H1 (cell line): ENCODE results near the gene SRRM2. TPM values are rescaled to one million over a fixed set of nuclear protein-coding genes. Genes with fewer than 3 reads are reported as not detected.

ENCODE experiments used
- KDM4A ChIP-seq: IDR thresholded peaks from one replicate; pipeline ENCODE4 v1.7.1; 2012; ENCODE audit warnings: low read depth, mild to moderate bottlenecking, moderate library complexity, low read length, inconsistent platforms; ENCODE audit not compliant: severe bottlenecking
- NRF1 ChIP-seq: IDR thresholded peaks from 2 replicates; pipeline ENCODE4 v1.6.1; 2011; ENCODE audit warnings: mild to moderate bottlenecking, low read depth, low read length, improper control_type of control experiment
- PHF8 ChIP-seq: fragments of 200-600 bp; sonication (generic); conservative IDR thresholded peaks from 2 replicates; pipeline ENCODE4 v1.7.1; 2012; ENCODE audit warnings: low read depth, mild to moderate bottlenecking, inconsistent platforms, low read length, moderate library complexity
- POLR2A ChIP-seq, 2 experiments: IDR thresholded peaks; 1 replicate in 1 of 2; 2 replicates in 1 of 2; pipeline ENCODE4 v1.6.1; 2011; ENCODE audit warnings: low read depth in 2 of 2, low read length in 2 of 2, mild to moderate bottlenecking in 2 of 2; ENCODE audit errors: control extremely low read depth in 1 of 2
- POLR2AphosphoS5 ChIP-seq: IDR thresholded peaks from 2 replicates; pipeline ENCODE4 v1.6.1; 2011; ENCODE audit warnings: low read depth, low read length
- SAP30 ChIP-seq: fragments of 300-600 bp; sonication (generic); IDR thresholded peaks from 2 replicates; pipeline ENCODE4 v1.7.1; 2012; ENCODE audit warnings: low read length, moderate library complexity, mild to moderate bottlenecking, inconsistent platforms; ENCODE audit not compliant: insufficient read depth, insufficient replicate concordance
- SP4 ChIP-seq: IDR thresholded peaks from 2 replicates; pipeline ENCODE4 v1.6.1; 2012; ENCODE audit warnings: low read length, inconsistent platforms
- polyA plus RNA-seq, 7 experiments: library from polyadenylated mRNA; depleted of rRNA in 3 of 7; stranded (reverse) in 5 of 7; unstranded in 2 of 7; fragments of >200 nt in 5 of 7; fragments of 200-250 nt in 2 of 7; gene quantifications; 1 replicate in 5 of 7; 2 replicates in 1 of 7; 4 replicates in 1 of 7; pipeline versions ENCODE4 v1.2.1 to v1.2.3, GENCODE V29; 2011 to 2013; ENCODE audit warnings: missing spikeins in 2 of 7, mixed read lengths in 2 of 7
- total RNA-seq: library from RNA; stranded (reverse); fragmentation: NEBNext Ultra II Directional; extraction: Animal tissue kit (Norgen Biotek cat#: 25700); gene quantifications from 2 replicates; pipeline ENCODE4 v1.2.1, GENCODE V29; 2021
- TF ChIP-seq, protein P1 (sequence below): fragments of 300-600 bp; sonication (generic); IDR thresholded peaks from 2 replicates; pipeline ENCODE4 v1.7.1; 2012; ENCODE audit warnings: low read length, moderate library complexity, mild to moderate bottlenecking, inconsistent platforms; ENCODE audit not compliant: insufficient replicate concordance
- TF ChIP-seq, protein P2 (sequence below): IDR thresholded peaks from 2 replicates; pipeline ENCODE4 v1.6.1; 2012; ENCODE audit warnings: inconsistent platforms

The SRRM2 gene
- total and polyA plus RNA-seq, 2 of the 8 experiments (the other 6 are each of a cell fraction or from before 2014, with no cell fraction given), result 300 to 579 TPM

DNA sequence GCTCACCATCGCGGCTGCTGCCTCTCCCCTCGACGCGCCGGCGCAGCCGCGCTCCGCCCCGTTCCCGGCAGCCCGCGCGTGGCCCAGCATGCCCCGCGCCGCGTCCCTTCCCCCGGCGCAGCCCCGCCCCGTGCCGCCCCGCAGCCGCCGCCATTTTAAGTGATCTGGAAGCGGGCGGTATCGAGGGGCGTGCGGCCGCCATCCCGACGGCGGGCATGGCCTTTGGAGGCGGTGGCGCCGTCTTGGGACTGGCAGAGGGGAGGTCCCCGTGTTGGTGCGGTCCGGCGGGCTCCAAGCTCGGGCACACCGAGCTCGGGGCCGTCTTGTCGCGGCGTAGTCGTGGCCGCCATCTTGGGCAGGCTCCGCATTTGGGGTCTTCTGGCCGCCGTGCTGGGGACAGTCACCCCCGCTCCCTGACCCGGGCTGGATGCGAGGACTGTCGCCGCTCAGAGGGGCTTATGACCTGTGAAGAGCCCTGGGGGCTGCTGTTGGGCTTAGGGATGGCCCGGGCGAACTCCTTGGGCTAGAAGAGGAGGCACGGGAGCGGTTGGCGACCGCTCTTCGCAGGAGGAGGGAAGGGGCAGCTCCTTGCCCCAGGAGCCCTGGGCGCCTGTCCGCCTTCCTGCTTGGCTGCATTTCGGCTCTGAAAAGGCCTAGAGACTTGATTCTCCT lies 24.9 kb downstream of the SRRM2 start, which contains the start of gene ELOB (continued):
- TF ChIP-seq POLR2A (IDR thresholded peaks at IDR 0.05; ENCODE audit: control extremely low read depth in 1 of 2, low read depth in 2 of 2, low read length in 2 of 2), result peak; percentile 72 to 86; a peak in 2 of 3 replicates
- TF ChIP-seq SP4, result peak; percentile 49; the same call in 1 of the 2 replicates
- TF ChIP-seq, protein P1, sequence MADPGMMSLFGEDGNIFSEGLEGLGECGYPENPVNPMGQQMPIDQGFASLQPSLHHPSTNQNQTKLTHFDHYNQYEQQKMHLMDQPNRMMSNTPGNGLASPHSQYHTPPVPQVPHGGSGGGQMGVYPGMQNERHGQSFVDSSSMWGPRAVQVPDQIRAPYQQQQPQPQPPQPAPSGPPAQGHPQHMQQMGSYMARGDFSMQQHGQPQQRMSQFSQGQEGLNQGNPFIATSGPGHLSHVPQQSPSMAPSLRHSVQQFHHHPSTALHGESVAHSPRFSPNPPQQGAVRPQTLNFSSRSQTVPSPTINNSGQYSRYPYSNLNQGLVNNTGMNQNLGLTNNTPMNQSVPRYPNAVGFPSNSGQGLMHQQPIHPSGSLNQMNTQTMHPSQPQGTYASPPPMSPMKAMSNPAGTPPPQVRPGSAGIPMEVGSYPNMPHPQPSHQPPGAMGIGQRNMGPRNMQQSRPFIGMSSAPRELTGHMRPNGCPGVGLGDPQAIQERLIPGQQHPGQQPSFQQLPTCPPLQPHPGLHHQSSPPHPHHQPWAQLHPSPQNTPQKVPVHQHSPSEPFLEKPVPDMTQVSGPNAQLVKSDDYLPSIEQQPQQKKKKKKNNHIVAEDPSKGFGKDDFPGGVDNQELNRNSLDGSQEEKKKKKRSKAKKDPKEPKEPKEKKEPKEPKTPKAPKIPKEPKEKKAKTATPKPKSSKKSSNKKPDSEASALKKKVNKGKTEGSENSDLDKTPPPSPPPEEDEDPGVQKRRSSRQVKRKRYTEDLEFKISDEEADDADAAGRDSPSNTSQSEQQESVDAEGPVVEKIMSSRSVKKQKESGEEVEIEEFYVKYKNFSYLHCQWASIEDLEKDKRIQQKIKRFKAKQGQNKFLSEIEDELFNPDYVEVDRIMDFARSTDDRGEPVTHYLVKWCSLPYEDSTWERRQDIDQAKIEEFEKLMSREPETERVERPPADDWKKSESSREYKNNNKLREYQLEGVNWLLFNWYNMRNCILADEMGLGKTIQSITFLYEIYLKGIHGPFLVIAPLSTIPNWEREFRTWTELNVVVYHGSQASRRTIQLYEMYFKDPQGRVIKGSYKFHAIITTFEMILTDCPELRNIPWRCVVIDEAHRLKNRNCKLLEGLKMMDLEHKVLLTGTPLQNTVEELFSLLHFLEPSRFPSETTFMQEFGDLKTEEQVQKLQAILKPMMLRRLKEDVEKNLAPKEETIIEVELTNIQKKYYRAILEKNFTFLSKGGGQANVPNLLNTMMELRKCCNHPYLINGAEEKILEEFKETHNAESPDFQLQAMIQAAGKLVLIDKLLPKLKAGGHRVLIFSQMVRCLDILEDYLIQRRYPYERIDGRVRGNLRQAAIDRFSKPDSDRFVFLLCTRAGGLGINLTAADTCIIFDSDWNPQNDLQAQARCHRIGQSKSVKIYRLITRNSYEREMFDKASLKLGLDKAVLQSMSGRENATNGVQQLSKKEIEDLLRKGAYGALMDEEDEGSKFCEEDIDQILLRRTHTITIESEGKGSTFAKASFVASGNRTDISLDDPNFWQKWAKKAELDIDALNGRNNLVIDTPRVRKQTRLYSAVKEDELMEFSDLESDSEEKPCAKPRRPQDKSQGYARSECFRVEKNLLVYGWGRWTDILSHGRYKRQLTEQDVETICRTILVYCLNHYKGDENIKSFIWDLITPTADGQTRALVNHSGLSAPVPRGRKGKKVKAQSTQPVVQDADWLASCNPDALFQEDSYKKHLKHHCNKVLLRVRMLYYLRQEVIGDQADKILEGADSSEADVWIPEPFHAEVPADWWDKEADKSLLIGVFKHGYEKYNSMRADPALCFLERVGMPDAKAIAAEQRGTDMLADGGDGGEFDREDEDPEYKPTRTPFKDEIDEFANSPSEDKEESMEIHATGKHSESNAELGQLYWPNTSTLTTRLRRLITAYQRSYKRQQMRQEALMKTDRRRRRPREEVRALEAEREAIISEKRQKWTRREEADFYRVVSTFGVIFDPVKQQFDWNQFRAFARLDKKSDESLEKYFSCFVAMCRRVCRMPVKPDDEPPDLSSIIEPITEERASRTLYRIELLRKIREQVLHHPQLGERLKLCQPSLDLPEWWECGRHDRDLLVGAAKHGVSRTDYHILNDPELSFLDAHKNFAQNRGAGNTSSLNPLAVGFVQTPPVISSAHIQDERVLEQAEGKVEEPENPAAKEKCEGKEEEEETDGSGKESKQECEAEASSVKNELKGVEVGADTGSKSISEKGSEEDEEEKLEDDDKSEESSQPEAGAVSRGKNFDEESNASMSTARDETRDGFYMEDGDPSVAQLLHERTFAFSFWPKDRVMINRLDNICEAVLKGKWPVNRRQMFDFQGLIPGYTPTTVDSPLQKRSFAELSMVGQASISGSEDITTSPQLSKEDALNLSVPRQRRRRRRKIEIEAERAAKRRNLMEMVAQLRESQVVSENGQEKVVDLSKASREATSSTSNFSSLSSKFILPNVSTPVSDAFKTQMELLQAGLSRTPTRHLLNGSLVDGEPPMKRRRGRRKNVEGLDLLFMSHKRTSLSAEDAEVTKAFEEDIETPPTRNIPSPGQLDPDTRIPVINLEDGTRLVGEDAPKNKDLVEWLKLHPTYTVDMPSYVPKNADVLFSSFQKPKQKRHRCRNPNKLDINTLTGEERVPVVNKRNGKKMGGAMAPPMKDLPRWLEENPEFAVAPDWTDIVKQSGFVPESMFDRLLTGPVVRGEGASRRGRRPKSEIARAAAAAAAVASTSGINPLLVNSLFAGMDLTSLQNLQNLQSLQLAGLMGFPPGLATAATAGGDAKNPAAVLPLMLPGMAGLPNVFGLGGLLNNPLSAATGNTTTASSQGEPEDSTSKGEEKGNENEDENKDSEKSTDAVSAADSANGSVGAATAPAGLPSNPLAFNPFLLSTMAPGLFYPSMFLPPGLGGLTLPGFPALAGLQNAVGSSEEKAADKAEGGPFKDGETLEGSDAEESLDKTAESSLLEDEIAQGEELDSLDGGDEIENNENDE, result no peak
- TF ChIP-seq NRF1, result peak; percentile 32; the same call in 1 of the 2 replicates
- TF ChIP-seq, protein P2, sequence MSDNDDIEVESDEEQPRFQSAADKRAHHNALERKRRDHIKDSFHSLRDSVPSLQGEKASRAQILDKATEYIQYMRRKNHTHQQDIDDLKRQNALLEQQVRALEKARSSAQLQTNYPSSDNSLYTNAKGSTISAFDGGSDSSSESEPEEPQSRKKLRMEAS, result peak; percentile 67
- TF ChIP-seq PHF8, result peak; percentile 95
- TF ChIP-seq SAP30, result no peak
- peak; percentile 80 for TF ChIP-seq POLR2AphosphoS5
- TF ChIP-seq KDM4A, result peak; percentile 49
